ENCODE measurements around the gene TMEM253.

- no peak for TF ChIP-seq CTCF (IDR thresholded peaks at IDR 0.05)
- no peak for TF ChIP-seq POLR2AphosphoS5 (IDR thresholded peaks at IDR 0.05)
These were observed 6.5 kb downstream of the TMEM253 start for GRCh38 chr14:21107283-21107800.
